MCF 10A (cell line): ENCODE measurements around the gene SDK1. TPM values are rescaled to one million over a fixed set of nuclear protein-coding genes. Genes with fewer than 3 reads are reported as not detected.

Experiments used
- BruUV-seq: library from RNA; stranded (reverse); fragments of 400-500 nt; replicated peaks from 2 replicates; lab custom pipeline; 2021; lab: Mats Ljungman, UMichigan
- CTCF ChIA-PET: fragments of 300-600 bp; sonication (Branson Sonifier 250); formaldehyde crosslinking; extraction: SDS; loops from one replicate; lab custom pipeline; 2021; ENCODE audit warnings: antibody characterized with exemption, inconsistent platforms; lab: Yijun Ruan, JAX
- POLR2A ChIA-PET: fragments of 300-600, 350-650 bp; sonication (Branson Sonifier 250); formaldehyde crosslinking; extraction: SDS; loops from one replicate; lab custom pipeline; 2020; ENCODE audit warnings: antibody characterized with exemption, inconsistent platforms; lab: Yijun Ruan, JAX
- DNase-seq: peaks from one replicate; pipeline ENCODE4 v3.0.0-alpha.2; 2018; ENCODE audit not compliant: unreplicated experiment
- H3K27ac Mint-ChIP-seq: one replicate; pipeline ENCODE4 v1.8.0; 2022; ENCODE audit warnings: mild to moderate bottlenecking, low read depth, mixed read lengths; ENCODE audit not compliant: unreplicated experiment
- H3K27me3 Mint-ChIP-seq: one replicate; pipeline ENCODE4 v1.8.0; 2022; ENCODE audit warnings: mixed read lengths; ENCODE audit not compliant: insufficient read depth, unreplicated experiment
- H3K36me3 Mint-ChIP-seq: one replicate; pipeline ENCODE4 v1.8.0; 2022; ENCODE audit warnings: mild to moderate bottlenecking, moderate library complexity, mixed read lengths; ENCODE audit not compliant: insufficient read depth, unreplicated experiment
- H3K4me1 Mint-ChIP-seq: one replicate; pipeline ENCODE4 v1.8.0; 2022; ENCODE audit warnings: mixed read lengths; ENCODE audit not compliant: insufficient read depth, unreplicated experiment
- H3K4me3 Mint-ChIP-seq: one replicate; pipeline ENCODE4 v1.8.0; 2022; ENCODE audit warnings: mild to moderate bottlenecking, moderate library complexity, mixed read lengths; ENCODE audit not compliant: unreplicated experiment
- H3K9me3 Mint-ChIP-seq: one replicate; pipeline ENCODE4 v1.8.0; 2022; ENCODE audit warnings: mixed read lengths; ENCODE audit not compliant: unreplicated experiment
- CTCF ChIP-seq: fragments of 200-600 bp; IDR thresholded peaks from one replicate; pipeline ENCODE4 v1.8.0; 2022; ENCODE audit warnings: antibody characterized with exemption, mild to moderate bottlenecking; ENCODE audit not compliant: unreplicated experiment
- intact Hi-C: fragments of 100-400 bp; cut with micrococcal nuclease; formaldehyde crosslinking; loops from 2 replicates; pipeline ENCODE4 v1.14.1; 2022
- total RNA-seq: library from RNA; stranded (reverse); gene quantifications from 2 replicates; pipeline ENCODE4 v1.2.3, GENCODE V29; 2022

SDK1 gene
- total RNA-seq, 1 experiment from 2014 or later = 3.3 TPM

GRCh38 chr7:4230352-4230751, 929.3 kb downstream of the SDK1 start:
- Mint-ChIP-seq H3K27me3 (peaks cover 25% of the 10 kb centered on the region), H3K9me3 (peaks cover 13% of the 10 kb centered on the region), H3K4me1 (no peaks in the 10 kb centered on the region), H3K27ac (no peak overlapping the region), H3K36me3 (no peaks in the 10 kb centered on the region), H3K4me3 (no peak overlapping the region)
- TF ChIP-seq CTCF = no peak
- no TSS peak for BruUV-seq
- ChIA-PET POLR2A (interaction anchor here (0.7 kb wide), 1 partner anchor 40 kb away, joined by 3 read pairs; no protein-coding TSS in a partner anchor), CTCF (no interaction called here)
- intact Hi-C loops = no loop called here
- DNase-seq = no peak

GRCh38 chr7:4233146-4233545, 932.1 kb downstream of the SDK1 start:
- ChIA-PET POLR2A (no interaction called here), CTCF (no interaction called here)
- no peak for TF ChIP-seq CTCF
- H3K4me1 Mint-ChIP-seq = no peaks in the 10 kb centered on the region
- H3K27me3 Mint-ChIP-seq = peaks cover 37% of the 10 kb centered on the region
- BruUV-seq = no TSS peak
- H3K36me3 Mint-ChIP-seq = no peaks in the 10 kb centered on the region
- H3K27ac Mint-ChIP-seq = no peak overlapping the region
- peaks cover 13% of the 10 kb centered on the region for H3K9me3 Mint-ChIP-seq
- no peak for DNase-seq
- intact Hi-C loops = no loop called here
- no peak overlapping the region for H3K4me3 Mint-ChIP-seq

- intact Hi-C loops = no loop called here
- BruUV-seq = no TSS peak
- ChIA-PET CTCF (interaction anchor here (0.6 kb wide), 1 partner anchor 238 kb away, joined by 3 read pairs; no protein-coding TSS in a partner anchor), POLR2A (no interaction called here)
- TF ChIP-seq CTCF = no peak
- no peak for DNase-seq
- Mint-ChIP-seq H3K27me3 (peaks cover 37% of the 10 kb centered on the region), H3K9me3 (peaks cover 13% of the 10 kb centered on the region), H3K4me3 (no peak overlapping the region), H3K27ac (no peak overlapping the region), H3K36me3 (no peaks in the 10 kb centered on the region), H3K4me1 (no peaks in the 10 kb centered on the region)
Observed at GRCh38 chr7:4233621-4234497, 932.8 kb downstream of the SDK1 start.

- intact Hi-C loops = no loop called here
- no peak overlapping the region for H3K27ac Mint-ChIP-seq
- peaks cover 37% of the 10 kb centered on the region for H3K27me3 Mint-ChIP-seq
- peaks cover 13% of the 10 kb centered on the region for H3K9me3 Mint-ChIP-seq
- CTCF ChIA-PET = no interaction called here
- DNase-seq = no peak
- no peak for TF ChIP-seq CTCF
- no TSS peak for BruUV-seq
- H3K4me3 Mint-ChIP-seq = no peak overlapping the region
- no peaks in the 10 kb centered on the region for H3K36me3 Mint-ChIP-seq
- POLR2A ChIA-PET = no interaction called here
- H3K4me1 Mint-ChIP-seq = no peaks in the 10 kb centered on the region
Observed at GRCh38 chr7:4234498-4234855, 933.4 kb downstream of the SDK1 start.
